ENCODE measurements around the gene PPDPF.

- TF ChIP-seq YY1 (IDR thresholded peaks at IDR 0.05; ENCODE audit: low read depth, low read length) (no peak), EGR1 (IDR thresholded peaks at IDR 0.05; ENCODE audit: borderline replicate concordance, low read depth, low read length) (no peak), CTCF (IDR thresholded peaks at IDR 0.05; ENCODE audit: control extremely low read depth in 1 of 3, insufficient read depth in 1 of 3, low read depth in 1 of 3, low read length in 3 of 3) (no peak), EZH2 (IDR thresholded peaks at IDR 0.05; ENCODE audit: low read depth, low read length, severe bottlenecking) (no peak), KDM4A (IDR thresholded peaks at IDR 0.05; ENCODE audit: low read depth, low read length, severe bottlenecking) (no peak), EP300 (IDR thresholded peaks at IDR 0.05; ENCODE audit: borderline replicate concordance in 1 of 2, low read depth in 2 of 2, low read length in 2 of 2) (no peak), CREB1 (IDR thresholded peaks at IDR 0.05) (no peak)
Measured at GRCh38 chr20:63522091-63522868, 1.7 kb downstream of the PPDPF start.

Data from H1 (cell line).